ENCODE results near the gene MCAT. TPM values are rescaled to one million over a fixed set of nuclear protein-coding genes. Genes with fewer than 3 reads are reported as not detected.

The MCAT gene
- total and polyA plus RNA-seq, 2 donors (not counting 1 experiment from before 2014, with no cell fraction given), result 8.4 to 10.1 TPM

DNA sequence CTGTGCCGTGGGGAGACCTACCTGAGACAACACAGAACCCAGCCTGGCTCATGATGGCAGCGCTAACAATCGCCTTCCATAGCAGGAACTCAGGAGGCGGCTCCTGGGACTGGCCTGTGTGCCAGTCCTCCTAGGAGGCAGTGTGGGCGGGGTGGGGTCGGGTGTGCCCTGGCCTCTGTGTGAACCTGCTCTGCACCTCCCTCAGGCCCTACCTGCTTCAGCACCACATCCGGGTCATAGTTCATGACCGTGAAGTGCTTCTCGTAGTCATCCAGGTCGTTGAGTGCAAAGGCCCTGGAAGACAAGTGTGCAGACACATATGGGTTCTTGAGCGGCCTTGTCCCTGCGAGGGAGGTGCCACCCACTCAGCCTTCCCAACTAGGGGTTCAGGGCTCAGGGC, 28.4 kb upstream of the MCAT start:
- H3K79me2 ChIP-seq (ENCODE audit: control insufficient read depth, insufficient read depth, low read length), result no peaks in the 10 kb centered on the region

DNA sequence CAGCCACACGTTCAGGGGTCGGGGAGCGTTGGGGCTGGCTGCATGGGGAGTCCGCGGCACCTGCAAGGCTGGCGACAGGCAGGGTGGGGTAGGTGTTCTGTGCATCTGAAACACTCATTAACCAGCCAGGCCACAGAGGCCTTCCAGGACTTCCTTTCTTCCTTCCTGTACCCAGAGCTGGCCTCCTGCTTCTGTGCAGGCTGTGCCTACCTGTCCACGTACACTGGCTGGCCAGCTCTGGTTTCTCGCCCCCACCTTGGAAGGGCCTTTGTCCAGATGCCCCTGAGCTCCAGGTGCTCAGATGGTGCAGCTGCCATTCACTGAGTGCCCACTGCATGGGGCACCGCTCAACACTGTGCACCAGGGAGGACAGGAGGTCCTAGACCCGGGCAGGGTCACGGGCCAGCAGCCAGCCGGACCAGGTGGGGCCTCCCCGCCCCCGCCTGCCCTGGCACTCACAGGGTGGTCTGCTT, 27.9 kb upstream of the MCAT start:
- Histone ChIP-seq H3K27ac (ENCODE audit: low read length in 2 of 2) (no peak overlapping the region), H3K79me2 (ENCODE audit: control insufficient read depth, insufficient read depth, low read length) (no peaks in the 10 kb centered on the region), H3K27me3 (replicated peaks in 1 of 4; ENCODE audit: control extremely low read depth in 1 of 4, control insufficient read depth in 3 of 4, insufficient read depth in 4 of 4, low read length in 3 of 4) (no peaks in the 10 kb centered on the region), H2AFZ (ENCODE audit: insufficient read depth, low read depth, low read length, poor library complexity, severe bottlenecking) (no peak overlapping the region), H3K4me1 (ENCODE audit: control insufficient read depth in 2 of 2, insufficient read depth in 2 of 2, low read length in 2 of 2) (no peaks in the 10 kb centered on the region), H3K9ac (ENCODE audit: low read length) (no peak overlapping the region), H3K4me2 (replicated peaks; ENCODE audit: low read depth, low read length, poor library complexity, severe bottlenecking) (no peak overlapping the region), H3K36me3 (replicated peaks in 1 of 2; ENCODE audit: control extremely low read depth in 1 of 2, control insufficient read depth in 1 of 2, extremely low read depth in 1 of 2, insufficient read depth in 2 of 2, low read length in 1 of 2) (peaks cover 0 to 38% of the 10 kb centered on the region in 2 experiments), H4K20me1 (ENCODE audit: control insufficient read depth, insufficient read depth, low read length, poor library complexity, severe bottlenecking) (no peaks in the 10 kb centered on the region), H3K9me3 (ENCODE audit: control extremely low read depth in 1 of 3, control insufficient read depth in 2 of 3, insufficient read depth in 1 of 3, low read length in 2 of 3) (no peaks in the 10 kb centered on the region), H3K4me3 (ENCODE audit: control extremely low read depth in 1 of 5, extremely low read depth in 1 of 5, insufficient read depth in 1 of 5, low read depth in 2 of 5, low read length in 4 of 5) (no peak overlapping the region)
- 83% methylated on average over 9 of the region's 14 CpGs for WGBS (ENCODE audit: insufficient coverage)
- DNase-seq (no peak), ATAC-seq (ENCODE audit: low read depth) (no peak)
- intact Hi-C loops (cut with micrococcal nuclease), result no loop called here
- Mint-ChIP-seq H3K4me3 (no peak overlapping the region), H3K4me1 (no peaks in the 10 kb centered on the region), H3K27ac (no peak overlapping the region), H3K27me3 (no peaks in the 10 kb centered on the region), H3K9me3 (ENCODE audit: insufficient read depth) (no peaks in the 10 kb centered on the region)
- TF ChIP-seq, protein P1, sequence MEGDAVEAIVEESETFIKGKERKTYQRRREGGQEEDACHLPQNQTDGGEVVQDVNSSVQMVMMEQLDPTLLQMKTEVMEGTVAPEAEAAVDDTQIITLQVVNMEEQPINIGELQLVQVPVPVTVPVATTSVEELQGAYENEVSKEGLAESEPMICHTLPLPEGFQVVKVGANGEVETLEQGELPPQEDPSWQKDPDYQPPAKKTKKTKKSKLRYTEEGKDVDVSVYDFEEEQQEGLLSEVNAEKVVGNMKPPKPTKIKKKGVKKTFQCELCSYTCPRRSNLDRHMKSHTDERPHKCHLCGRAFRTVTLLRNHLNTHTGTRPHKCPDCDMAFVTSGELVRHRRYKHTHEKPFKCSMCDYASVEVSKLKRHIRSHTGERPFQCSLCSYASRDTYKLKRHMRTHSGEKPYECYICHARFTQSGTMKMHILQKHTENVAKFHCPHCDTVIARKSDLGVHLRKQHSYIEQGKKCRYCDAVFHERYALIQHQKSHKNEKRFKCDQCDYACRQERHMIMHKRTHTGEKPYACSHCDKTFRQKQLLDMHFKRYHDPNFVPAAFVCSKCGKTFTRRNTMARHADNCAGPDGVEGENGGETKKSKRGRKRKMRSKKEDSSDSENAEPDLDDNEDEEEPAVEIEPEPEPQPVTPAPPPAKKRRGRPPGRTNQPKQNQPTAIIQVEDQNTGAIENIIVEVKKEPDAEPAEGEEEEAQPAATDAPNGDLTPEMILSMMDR (IDR thresholded peaks at IDR 0.05), result no peak
- TF ChIP-seq EZH2 (IDR thresholded peaks at IDR 0.05; ENCODE audit: borderline replicate concordance, insufficient read depth, low read depth, low read length, poor library complexity, severe bottlenecking), result no peak
- ChIA-PET POLR2A (no interaction called here), CTCF (no interaction called here)

More for the DNA sequence above, 28.4 kb upstream of the MCAT start:
- POLR2A ChIA-PET, result no interaction called here
- H3K27ac ChIP-seq (ENCODE audit: low read length in 2 of 2), result no peak overlapping the region
- Mint-ChIP-seq H3K4me1 (no peaks in the 10 kb centered on the region), H3K4me3 (no peak overlapping the region), H3K27me3 (no peaks in the 10 kb centered on the region), H3K27ac (no peak overlapping the region), H3K9me3 (ENCODE audit: insufficient read depth) (no peaks in the 10 kb centered on the region)
- ATAC-seq (ENCODE audit: low read depth) (no peak), DNase-seq (no peak)
- no peaks in the 10 kb centered on the region for H4K20me1 ChIP-seq (ENCODE audit: control insufficient read depth, insufficient read depth, low read length, poor library complexity, severe bottlenecking)
- intact Hi-C loops (cut with micrococcal nuclease), result no loop called here
- 94% methylated on average over 12 of the region's 12 CpGs for WGBS (ENCODE audit: insufficient coverage)
- no peaks in the 10 kb centered on the region for H3K9me3 ChIP-seq (ENCODE audit: control extremely low read depth in 1 of 3, control insufficient read depth in 2 of 3, insufficient read depth in 1 of 3, low read length in 2 of 3)
- no peak overlapping the region for H3K4me2 ChIP-seq (replicated peaks; ENCODE audit: low read depth, low read length, poor library complexity, severe bottlenecking)
- no peak overlapping the region for H3K4me3 ChIP-seq (ENCODE audit: control extremely low read depth in 1 of 5, extremely low read depth in 1 of 5, insufficient read depth in 1 of 5, low read depth in 2 of 5, low read length in 4 of 5)
- H3K27me3 ChIP-seq (replicated peaks in 1 of 4; ENCODE audit: control extremely low read depth in 1 of 4, control insufficient read depth in 3 of 4, insufficient read depth in 4 of 4, low read length in 3 of 4), result no peaks in the 10 kb centered on the region
- H3K9ac ChIP-seq (ENCODE audit: low read length), result no peak overlapping the region
- TF ChIP-seq EZH2 (IDR thresholded peaks at IDR 0.05; ENCODE audit: borderline replicate concordance, insufficient read depth, low read depth, low read length, poor library complexity, severe bottlenecking), result no peak
- TF ChIP-seq, protein P1 (IDR thresholded peaks at IDR 0.05), result no peak
- H2AFZ ChIP-seq (ENCODE audit: insufficient read depth, low read depth, low read length, poor library complexity, severe bottlenecking), result no peak overlapping the region
- H3K36me3 ChIP-seq (replicated peaks in 1 of 2; ENCODE audit: control extremely low read depth in 1 of 2, control insufficient read depth in 1 of 2, extremely low read depth in 1 of 2, insufficient read depth in 2 of 2, low read length in 1 of 2), result peaks cover 0 to 41% of the 10 kb centered on the region in 2 experiments
- CTCF ChIA-PET, result no interaction called here
- no peaks in the 10 kb centered on the region for H3K4me1 ChIP-seq (ENCODE audit: control insufficient read depth in 2 of 2, insufficient read depth in 2 of 2, low read length in 2 of 2)
